Ectodermal cell (in vitro differentiated cells): ENCODE data around the gene PDE4A.
"Not testable (repeated sequence)": the region's sequence is repeated elsewhere in the genome, so short reads cannot be mapped to it uniquely, and the experiment has no call there.

Experiments
- H3K27ac ChIP-seq: 2 replicates; pipeline ENCODE4 v1.7.0; 2013; ENCODE audit warnings: mild to moderate bottlenecking, low read depth, low read length; ENCODE audit not compliant: insufficient read depth, poor library complexity, severe bottlenecking
- H3K27me3 ChIP-seq: 2 replicates; pipeline ENCODE4 v1.7.0; 2013; ENCODE audit warnings: mild to moderate bottlenecking, low read length; ENCODE audit not compliant: insufficient read depth, control insufficient read depth, poor library complexity, severe bottlenecking
- H3K36me3 ChIP-seq: one replicate; pipeline ENCODE4 v1.7.0; 2013; ENCODE audit warnings: low read length; ENCODE audit not compliant: control insufficient read depth, insufficient read depth
- H3K4me1 ChIP-seq: one replicate; pipeline ENCODE4 v1.7.0; 2013; ENCODE audit warnings: low read length; ENCODE audit not compliant: control insufficient read depth, insufficient read depth
- H3K4me3 ChIP-seq: 2 replicates; pipeline ENCODE4 v1.7.0; 2013; ENCODE audit warnings: low read depth, low read length, control low read depth; ENCODE audit not compliant: insufficient read depth
- H3K9me3 ChIP-seq: 2 replicates; pipeline ENCODE4 v1.7.0; 2013; ENCODE audit warnings: mild to moderate bottlenecking, low read length, moderate library complexity; ENCODE audit not compliant: control insufficient read depth
- WGBS, 2 experiments: methylation state at CpG; one replicate each; pipeline ENCODE4 v1.1.7; 2013; ENCODE audit warnings: missing lambda C conversion rate in 2 of 2; 5-methylcytosine and 5-hydroxymethylcytosine counted together

PDE4A gene

DNA sequence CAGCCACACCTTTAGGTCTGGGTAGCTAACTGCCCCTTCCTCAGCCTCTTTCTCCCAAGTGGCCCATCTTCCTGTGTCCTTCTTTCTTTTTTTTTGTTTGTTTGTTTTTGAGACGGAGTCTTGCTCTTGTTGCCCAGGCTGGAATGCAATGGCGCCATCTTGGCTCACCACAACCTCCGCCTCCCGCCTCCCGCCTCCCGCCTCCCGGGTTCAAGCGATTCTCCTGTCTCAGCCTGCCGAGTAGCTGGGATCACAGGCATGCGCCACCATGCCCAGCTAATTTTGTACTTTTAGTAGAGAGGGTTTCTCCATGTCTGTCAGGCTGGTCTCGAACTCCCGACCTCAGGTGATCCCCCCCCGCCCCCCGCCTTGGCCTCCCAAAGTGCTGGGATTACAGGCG, 41.7 kb downstream of the PDE4A start:
- H3K4me3 ChIP-seq, H3K27ac ChIP-seq, H3K9me3 ChIP-seq, H3K36me3 ChIP-seq, H3K4me1 ChIP-seq, H3K27me3 ChIP-seq: not testable (repeated sequence)
- WGBS, 2 experiments: 93% methylated on average over 14 to 15 of the region's 15 CpGs

GRCh38 chr19:10462557-10462956, 42.2 kb downstream of the PDE4A start:
- Histone ChIP-seq H3K4me3 (no peak overlapping the region), H3K27ac (no peak overlapping the region), H3K27me3 (peaks cover 6% of the 10 kb centered on the region), H3K36me3 (no peaks in the 10 kb centered on the region), H3K9me3 (no peaks in the 10 kb centered on the region), H3K4me1 (no peaks in the 10 kb centered on the region)
- 89% methylated on average over 4 of the region's 4 CpGs for WGBS, 2 experiments

DNA sequence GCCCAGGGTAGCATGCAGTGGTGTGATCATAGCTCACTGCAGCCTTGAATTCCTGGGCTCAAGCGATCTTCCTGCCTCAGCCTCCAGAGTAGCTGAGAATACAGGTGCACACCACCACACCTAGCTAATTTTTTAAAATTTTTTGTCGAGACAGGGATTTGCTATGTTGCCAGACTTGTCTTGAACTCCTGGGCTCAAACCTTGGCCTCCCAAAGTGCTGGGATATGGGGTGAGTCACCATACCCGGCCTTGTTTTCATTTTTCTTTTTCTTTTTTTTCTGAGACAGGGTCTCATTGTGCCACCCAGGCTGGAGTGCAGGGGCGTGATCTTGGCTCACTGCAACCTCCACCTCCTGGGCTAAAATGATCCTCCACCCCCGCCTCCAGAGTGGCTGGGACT, 44.1 kb downstream of the PDE4A start:
- Histone ChIP-seq H3K9me3 (no peaks in the 10 kb centered on the region), H3K27ac (no peak overlapping the region), H3K4me3 (no peak overlapping the region), H3K27me3 (peaks cover 6% of the 10 kb centered on the region), H3K4me1 (peaks cover 15% of the 10 kb centered on the region), H3K36me3 (no peaks in the 10 kb centered on the region)
- 90 to 92% methylated on average over 5 of the region's 5 CpGs for WGBS, 2 experiments

DNA sequence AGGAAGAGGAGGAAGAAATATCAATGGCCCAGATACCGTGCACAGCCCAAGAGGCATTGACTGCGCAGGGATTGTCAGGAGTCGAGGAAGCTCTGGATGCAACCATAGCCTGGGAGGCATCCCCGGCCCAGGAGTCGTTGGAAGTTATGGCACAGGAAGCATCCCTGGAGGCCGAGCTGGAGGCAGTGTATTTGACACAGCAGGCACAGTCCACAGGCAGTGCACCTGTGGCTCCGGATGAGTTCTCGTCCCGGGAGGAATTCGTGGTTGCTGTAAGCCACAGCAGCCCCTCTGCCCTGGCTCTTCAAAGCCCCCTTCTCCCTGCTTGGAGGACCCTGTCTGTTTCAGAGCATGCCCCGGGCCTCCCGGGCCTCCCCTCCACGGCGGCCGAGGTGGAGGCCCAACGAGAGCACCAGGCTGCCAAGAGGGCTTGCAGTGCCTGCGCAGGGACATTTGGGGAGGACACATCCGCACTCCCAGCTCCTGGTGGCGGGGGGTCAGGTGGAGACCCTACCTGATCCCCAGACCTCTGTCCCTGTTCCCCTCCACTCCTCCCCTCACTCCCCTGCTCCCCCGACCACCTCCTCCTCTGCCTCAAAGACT, 46.9 kb downstream of the PDE4A start:
- 87 to 92% methylated on average over 20 of the region's 20 CpGs for WGBS, 2 experiments
- H3K9me3 ChIP-seq: no peaks in the 10 kb centered on the region

DNA sequence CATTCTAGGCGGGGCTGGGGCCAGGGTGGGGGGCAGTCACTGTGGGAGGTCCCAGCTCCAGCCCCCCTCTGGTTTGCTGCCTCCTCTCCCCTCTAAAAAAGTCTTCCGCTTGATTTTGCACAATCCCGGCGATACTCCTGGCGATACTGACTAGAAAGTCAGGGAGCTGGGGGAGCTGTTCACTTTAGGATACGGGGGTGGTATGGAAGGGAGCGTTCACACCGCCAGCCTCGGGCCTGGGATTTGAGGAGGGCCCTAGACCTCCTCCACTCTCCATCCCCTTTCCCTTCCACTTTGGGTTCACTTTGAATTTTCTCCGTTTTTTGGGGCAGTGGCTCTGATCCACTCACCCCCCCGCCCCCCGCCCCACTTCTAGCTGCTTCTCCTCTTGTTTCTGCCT, 47.8 kb downstream of the PDE4A start:
- 69 to 78% methylated on average over 10 to 11 of the region's 12 CpGs for WGBS, 2 experiments
- Histone ChIP-seq H3K36me3 (no peaks in the 10 kb centered on the region), H3K27ac (no peak overlapping the region), H3K4me3 (no peak overlapping the region), H3K27me3 (no peaks in the 10 kb centered on the region), H3K4me1 (peaks cover 15% of the 10 kb centered on the region), H3K9me3 (no peaks in the 10 kb centered on the region)

More for the DNA sequence above, 46.9 kb downstream of the PDE4A start:
- Histone ChIP-seq H3K27ac (no peak overlapping the region), H3K4me1 (peaks cover 15% of the 10 kb centered on the region), H3K4me3 (no peak overlapping the region), H3K27me3 (peaks cover under 1% of the 10 kb centered on the region), H3K36me3 (no peaks in the 10 kb centered on the region)

- H3K27ac ChIP-seq: no peak overlapping the region
- no peaks in the 10 kb centered on the region for H3K9me3 ChIP-seq
- WGBS, 2 experiments: 89 to 91% methylated on average over 6 of the region's 6 CpGs
- peaks cover 15% of the 10 kb centered on the region for H3K4me1 ChIP-seq
- H3K27me3 ChIP-seq: no peaks in the 10 kb centered on the region
- H3K4me3 ChIP-seq: no peak overlapping the region
- no peaks in the 10 kb centered on the region for H3K36me3 ChIP-seq
Measured at GRCh38 chr19:10471909-10472308, 51.6 kb downstream of the PDE4A start.

DNA sequence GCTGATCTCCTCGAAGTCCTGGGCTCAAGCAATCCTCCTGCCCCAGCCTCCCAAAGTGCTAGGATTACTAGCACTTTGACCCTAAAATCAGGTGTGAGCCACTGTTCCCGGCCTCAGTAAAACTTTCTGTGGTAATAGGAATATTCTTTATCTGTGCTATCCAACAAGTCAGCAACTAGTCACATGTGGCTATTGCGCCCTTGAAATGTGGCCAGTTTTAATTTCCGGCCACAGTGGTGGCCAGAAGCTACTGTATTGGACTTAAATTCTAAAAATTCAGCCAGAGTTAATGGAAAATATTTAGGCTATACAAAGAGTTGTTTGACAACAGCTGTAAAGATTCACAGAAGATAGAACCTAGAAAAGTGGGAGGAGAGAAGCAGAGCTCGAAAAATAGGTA, 52.9 kb downstream of the PDE4A start:
- Histone ChIP-seq H3K4me1 (peaks cover 10% of the 10 kb centered on the region), H3K4me3 (no peak overlapping the region), H3K27me3 (no peaks in the 10 kb centered on the region), H3K9me3 (no peaks in the 10 kb centered on the region), H3K27ac (no peak overlapping the region), H3K36me3 (no peaks in the 10 kb centered on the region)
- WGBS, 2 experiments: 89 to 94% methylated on average over 5 of the region's 5 CpGs

DNA sequence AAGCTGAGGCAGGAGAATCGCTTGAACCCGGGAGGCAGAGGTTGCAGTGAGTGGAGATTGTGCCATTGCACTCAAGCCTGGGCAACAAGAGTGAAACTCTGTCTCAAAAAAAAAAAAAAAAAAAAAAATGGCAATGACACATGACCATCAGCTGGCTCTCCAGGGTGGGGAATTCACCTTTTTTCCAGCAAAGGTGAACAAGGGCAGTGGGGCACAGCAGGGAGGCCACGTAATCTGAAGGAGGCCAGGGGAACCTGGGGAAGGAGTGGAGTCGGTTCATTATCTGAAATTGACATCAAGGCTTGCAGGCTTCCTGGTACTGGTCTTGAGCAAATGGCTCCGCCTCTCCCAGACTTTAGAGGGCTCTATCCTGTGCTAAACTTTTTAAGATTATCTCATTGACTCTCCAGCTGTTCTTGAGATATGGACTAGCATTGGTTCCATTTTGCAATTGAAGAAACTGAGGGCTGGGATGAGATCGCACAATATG, 54.7 kb downstream of the PDE4A start:
- H3K27ac ChIP-seq: no peak overlapping the region
- 79 to 83% methylated on average over 6 of the region's 6 CpGs for WGBS, 2 experiments
- no peaks in the 10 kb centered on the region for H3K4me1 ChIP-seq
- peaks cover 10% of the 10 kb centered on the region for H3K27me3 ChIP-seq
- no peak overlapping the region for H3K4me3 ChIP-seq
- no peaks in the 10 kb centered on the region for H3K36me3 ChIP-seq
- no peaks in the 10 kb centered on the region for H3K9me3 ChIP-seq

DNA sequence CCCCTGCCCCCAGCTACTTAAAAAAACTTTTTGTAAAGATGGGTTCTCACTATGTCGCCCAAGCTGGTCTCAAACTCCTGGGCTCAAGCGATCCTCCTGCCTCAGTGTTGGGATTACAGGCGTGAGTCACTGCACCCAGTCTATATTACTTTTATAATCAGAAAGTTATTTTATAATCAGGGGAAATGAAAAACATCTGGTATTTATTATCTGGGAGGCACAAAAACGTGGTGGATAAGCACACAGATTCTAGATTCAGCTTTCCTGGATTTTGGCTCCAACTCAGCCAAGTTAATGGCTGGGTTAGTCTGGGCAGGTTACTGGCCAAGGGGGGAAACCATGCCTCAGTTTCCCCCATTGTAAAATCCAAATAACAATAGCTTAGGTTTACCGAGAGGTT, 58.1 kb downstream of the PDE4A start:
- peaks cover 14% of the 10 kb centered on the region for H3K27me3 ChIP-seq
- H3K27ac ChIP-seq: no peak overlapping the region
- 50 to 57% methylated on average over 3 to 4 of the region's 5 CpGs for WGBS, 2 experiments
- no peaks in the 10 kb centered on the region for H3K4me1 ChIP-seq
- H3K9me3 ChIP-seq: no peaks in the 10 kb centered on the region
- H3K4me3 ChIP-seq: no peak overlapping the region
- H3K36me3 ChIP-seq: no peaks in the 10 kb centered on the region

DNA sequence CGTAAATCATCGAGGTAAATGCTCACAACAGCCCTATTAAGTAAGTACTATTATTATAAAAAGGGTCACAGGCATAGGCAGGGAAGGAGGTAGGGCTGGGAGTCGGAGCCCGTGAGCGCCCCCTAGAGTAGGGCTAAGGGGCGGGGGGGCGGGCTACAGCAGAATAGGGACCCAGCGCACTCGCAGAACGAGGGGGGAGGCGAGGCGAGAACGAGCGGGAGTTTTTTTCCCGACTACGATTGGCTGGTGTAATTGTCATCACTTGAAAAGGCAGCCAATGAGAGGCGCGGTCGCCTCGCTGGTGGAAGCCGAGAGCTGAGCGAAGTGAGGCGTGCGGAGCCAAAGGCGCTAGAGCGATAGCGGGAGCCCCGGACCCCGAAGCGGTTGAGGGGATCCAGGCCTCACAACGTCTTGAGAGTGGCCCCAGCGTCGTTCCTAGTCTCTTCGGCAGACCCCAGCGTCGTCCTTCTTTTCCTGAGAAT, 58.6 kb downstream of the PDE4A start:
- Histone ChIP-seq H3K36me3 (no peaks in the 10 kb centered on the region), H3K9me3 (no peaks in the 10 kb centered on the region), H3K4me1 (no peaks in the 10 kb centered on the region), H3K27me3 (peaks cover 14% of the 10 kb centered on the region), H3K4me3 (no peak overlapping the region), H3K27ac (no peak overlapping the region)
- 6 to 7% methylated on average over 34 to 36 of the region's 36 CpGs for WGBS, 2 experiments
